Measurements from ENCODE around the gene CUL4A.

DNA sequence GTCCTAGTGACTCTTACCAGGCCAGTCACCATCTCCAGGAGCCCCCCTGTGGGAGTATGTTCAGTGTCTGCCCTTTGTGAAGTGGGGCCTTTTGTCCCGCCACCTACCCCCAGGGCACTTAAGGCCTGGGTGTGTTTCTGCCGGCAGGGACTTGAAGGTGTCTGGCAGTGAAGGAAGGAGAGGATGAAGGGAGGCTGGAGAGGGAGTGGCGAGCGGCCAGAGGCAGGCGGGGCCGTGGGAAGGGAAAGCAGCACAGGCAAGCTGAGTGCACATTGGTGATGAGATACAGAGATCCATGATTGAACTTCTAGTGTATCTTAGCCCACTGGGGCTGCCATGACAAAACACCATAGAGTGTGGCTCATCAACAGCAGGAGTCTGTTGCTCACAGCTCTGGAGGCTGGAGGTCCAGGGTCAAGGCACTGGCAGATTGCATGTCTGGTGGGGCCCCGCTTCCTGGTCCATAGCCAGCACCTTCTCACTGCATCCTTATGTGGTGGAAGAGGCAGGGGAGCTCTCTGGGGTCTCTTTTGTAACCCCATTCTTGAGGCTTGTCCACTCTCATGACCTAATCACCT is 17.5 kb downstream of the CUL4A start:
- TF ChIP-seq, protein P1, sequence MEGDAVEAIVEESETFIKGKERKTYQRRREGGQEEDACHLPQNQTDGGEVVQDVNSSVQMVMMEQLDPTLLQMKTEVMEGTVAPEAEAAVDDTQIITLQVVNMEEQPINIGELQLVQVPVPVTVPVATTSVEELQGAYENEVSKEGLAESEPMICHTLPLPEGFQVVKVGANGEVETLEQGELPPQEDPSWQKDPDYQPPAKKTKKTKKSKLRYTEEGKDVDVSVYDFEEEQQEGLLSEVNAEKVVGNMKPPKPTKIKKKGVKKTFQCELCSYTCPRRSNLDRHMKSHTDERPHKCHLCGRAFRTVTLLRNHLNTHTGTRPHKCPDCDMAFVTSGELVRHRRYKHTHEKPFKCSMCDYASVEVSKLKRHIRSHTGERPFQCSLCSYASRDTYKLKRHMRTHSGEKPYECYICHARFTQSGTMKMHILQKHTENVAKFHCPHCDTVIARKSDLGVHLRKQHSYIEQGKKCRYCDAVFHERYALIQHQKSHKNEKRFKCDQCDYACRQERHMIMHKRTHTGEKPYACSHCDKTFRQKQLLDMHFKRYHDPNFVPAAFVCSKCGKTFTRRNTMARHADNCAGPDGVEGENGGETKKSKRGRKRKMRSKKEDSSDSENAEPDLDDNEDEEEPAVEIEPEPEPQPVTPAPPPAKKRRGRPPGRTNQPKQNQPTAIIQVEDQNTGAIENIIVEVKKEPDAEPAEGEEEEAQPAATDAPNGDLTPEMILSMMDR (IDR thresholded peaks at IDR 0.05), result no peak
- no peak for TF ChIP-seq POLR2A (IDR thresholded peaks at IDR 0.05)

All from transverse colon (tissue), 3 donors.